Neural progenitor cell (in vitro differentiated cells): ENCODE results near the gene LIPC.

Experiments
- EZH2phosphoT487 ChIP-seq: fragments of 200-600 bp; sonication (generic); IDR thresholded peaks from 2 replicates; pipeline ENCODE4 v1.6.1; 2017; ENCODE audit warnings: antibody characterized with exemption
- TF ChIP-seq, protein P1 (sequence below): fragments of 200-600 bp; sonication (generic); IDR thresholded peaks from 2 replicates; pipeline ENCODE4 v1.5.1; 2017; ENCODE audit warnings: antibody characterized with exemption, mild to moderate bottlenecking

- TF ChIP-seq, protein P1, sequence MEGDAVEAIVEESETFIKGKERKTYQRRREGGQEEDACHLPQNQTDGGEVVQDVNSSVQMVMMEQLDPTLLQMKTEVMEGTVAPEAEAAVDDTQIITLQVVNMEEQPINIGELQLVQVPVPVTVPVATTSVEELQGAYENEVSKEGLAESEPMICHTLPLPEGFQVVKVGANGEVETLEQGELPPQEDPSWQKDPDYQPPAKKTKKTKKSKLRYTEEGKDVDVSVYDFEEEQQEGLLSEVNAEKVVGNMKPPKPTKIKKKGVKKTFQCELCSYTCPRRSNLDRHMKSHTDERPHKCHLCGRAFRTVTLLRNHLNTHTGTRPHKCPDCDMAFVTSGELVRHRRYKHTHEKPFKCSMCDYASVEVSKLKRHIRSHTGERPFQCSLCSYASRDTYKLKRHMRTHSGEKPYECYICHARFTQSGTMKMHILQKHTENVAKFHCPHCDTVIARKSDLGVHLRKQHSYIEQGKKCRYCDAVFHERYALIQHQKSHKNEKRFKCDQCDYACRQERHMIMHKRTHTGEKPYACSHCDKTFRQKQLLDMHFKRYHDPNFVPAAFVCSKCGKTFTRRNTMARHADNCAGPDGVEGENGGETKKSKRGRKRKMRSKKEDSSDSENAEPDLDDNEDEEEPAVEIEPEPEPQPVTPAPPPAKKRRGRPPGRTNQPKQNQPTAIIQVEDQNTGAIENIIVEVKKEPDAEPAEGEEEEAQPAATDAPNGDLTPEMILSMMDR: no peak
- no peak for TF ChIP-seq EZH2phosphoT487
These were observed 117.4 kb downstream of the LIPC start for GRCh38 chr15:58549013-58549784.
